ENCODE measurements around the gene KDELR3. TPM values are rescaled to one million over a fixed set of nuclear protein-coding genes. Genes with fewer than 3 reads are reported as not detected.
A peak's percentile ranks its signal among the peaks of the same experiment; 100 is the strongest.

KDELR3 gene
- total and polyA plus RNA-seq, 2 of the 8 experiments (the other 6 are each of a cell fraction or from before 2014, with no cell fraction given) = 7.9 to 13.0 TPM

DNA sequence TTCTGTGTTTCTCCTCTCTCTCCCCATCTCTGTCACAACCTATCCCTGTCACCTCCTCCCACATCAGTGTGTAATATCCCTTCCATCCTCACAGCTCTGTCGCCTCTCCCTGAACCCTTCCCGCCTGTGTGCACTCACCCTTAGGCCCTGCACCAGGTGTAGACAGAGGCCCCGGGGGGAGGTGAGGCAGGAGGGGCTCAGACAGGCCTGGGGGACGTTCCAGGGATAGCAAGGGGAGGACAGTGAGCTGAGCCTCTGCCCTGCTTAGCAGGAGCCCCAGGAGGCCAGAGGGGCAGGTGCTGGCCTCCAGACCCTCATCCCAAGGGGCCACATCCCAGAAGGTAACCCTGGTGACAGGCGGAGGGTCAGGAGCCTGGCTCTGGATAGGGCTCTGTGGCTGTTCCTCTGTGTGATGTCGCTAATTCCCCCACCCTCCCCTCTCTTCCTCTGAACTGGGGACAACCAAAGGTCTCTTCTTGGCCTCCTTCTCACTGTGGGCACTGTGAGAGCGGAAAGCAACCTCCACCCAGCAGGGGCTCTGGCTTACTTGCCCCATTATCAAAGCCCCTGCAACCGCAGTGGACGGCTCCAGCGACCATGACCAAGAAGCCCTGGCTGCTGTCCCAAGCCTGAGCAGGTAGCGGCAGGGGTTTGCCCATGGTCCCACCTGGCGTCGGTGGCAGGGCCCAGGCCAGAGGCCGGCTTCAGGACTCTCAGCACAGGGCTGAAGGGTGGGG lies 48.6 kb upstream of the KDELR3 start:
- H3K23me2 ChIP-seq (ENCODE audit: low read depth, low read length) = 0 out of 2 replicates have a peak, but pooled peaks cover 3% of the 10 kb centered on the region
- no peak overlapping the region for H3K4ac ChIP-seq (replicated peaks; ENCODE audit: insufficient read length, low read depth, low read length)
- H4K8ac ChIP-seq (ENCODE audit: extremely low read depth, insufficient read depth, low read length) = no peak overlapping the region
- H3K4me2 ChIP-seq (ENCODE audit: insufficient read depth in 1 of 2, low read depth in 2 of 2, low read length in 2 of 2) = no peak overlapping the region
- no peak overlapping the region for H2BK120ac ChIP-seq (replicated peaks; ENCODE audit: low read depth, low read length)
- H3K4me3 ChIP-seq (ENCODE audit: extremely low read depth in 1 of 4, insufficient read depth in 2 of 4, low read depth in 3 of 4, low read length in 4 of 4) = no peak overlapping the region
- peak overlapping the region; percentile 5; the same call in 1 of the 2 replicates for H2BK15ac ChIP-seq (ENCODE audit: low read length)
- no peaks in the 10 kb centered on the region for H4K20me1 ChIP-seq (replicated peaks in 1 of 2; ENCODE audit: control insufficient read depth in 1 of 2, insufficient read depth in 2 of 2, low read length in 2 of 2)
- H4K5ac ChIP-seq (ENCODE audit: insufficient read length, low read depth, low read length) = no peak overlapping the region
- H4K91ac ChIP-seq (replicated peaks; ENCODE audit: insufficient read length, low read length) = no peak overlapping the region
- no peak for FAIRE-seq
- CTCF ChIA-PET (ENCODE audit: partially characterized antibody) = interaction anchor here (0.6 to 2.8 kb wide), 5 partner anchors 8 to 1139 kb away, joined by 3 to 14 read pairs (median 3); no protein-coding TSS in a partner anchor
- WGBS, 2 experiments (ENCODE audit: extremely low coverage in 1 of 2, insufficient coverage in 1 of 2, insufficient read length in 1 of 2, insufficient replicate concordance in 2 of 2, low coverage in 1 of 2, low lambda C conversion rate in 2 of 2, missing lambda C conversion rate in 1 of 2) = 88% methylated on average over 14 of the region's 14 CpGs; no CpG with 5 or more reads in 1 of the 2 experiments
- H2AFZ ChIP-seq (ENCODE audit: low read length) = no peak overlapping the region
- peaks cover 3 to 32% (median 11%) of the 10 kb centered on the region in 4 experiments; a peak in 6 of 7 replicates for H3K4me1 ChIP-seq (replicated peaks in 1 of 4; ENCODE audit: control insufficient read depth in 3 of 4, insufficient read depth in 4 of 4, low read length in 3 of 4)
- no peak overlapping the region for H3K56ac ChIP-seq (replicated peaks; ENCODE audit: insufficient read length, low read depth, low read length)
- DNase-seq (ENCODE audit: low read depth in 1 of 2, low spot score in 2 of 2) = no peak
- 0 out of 2 replicates have a peak overlapping the region, but pooled peaks have one; percentile 13 for H2BK5ac ChIP-seq (ENCODE audit: low read depth, low read length)
- H2BK20ac ChIP-seq (ENCODE audit: low read length) = no peak overlapping the region
- no peak overlapping the region for H3K23ac ChIP-seq (ENCODE audit: insufficient read length)
- H3K79me1 ChIP-seq (ENCODE audit: low read depth, low read length) = no peaks in the 10 kb centered on the region
- H2AK5ac ChIP-seq (ENCODE audit: low read depth, low read length) = no peak overlapping the region
- no peak overlapping the region for H3K14ac ChIP-seq (ENCODE audit: insufficient read length)
- H2BK12ac ChIP-seq (ENCODE audit: low read depth, low read length) = 0 out of 2 replicates have a peak overlapping the region, but pooled peaks have one; percentile 55
- H3K79me2 ChIP-seq (ENCODE audit: control insufficient read depth in 1 of 2, insufficient read depth in 2 of 2, low read length in 2 of 2) = no peaks in the 10 kb centered on the region
- no peak overlapping the region; a peak in 2 of 7 replicates for H3K9ac ChIP-seq (replicated peaks in 1 of 4; ENCODE audit: extremely low read depth in 1 of 4, low read depth in 3 of 4, low read length in 3 of 4)
- H3K18ac ChIP-seq (ENCODE audit: extremely low read depth, low read length) = peak overlapping the region; percentile 62; the same call in 1 of the 2 replicates
- no peaks in the 10 kb centered on the region for H3K9me3 ChIP-seq (ENCODE audit: insufficient read depth in 2 of 2, low read depth in 1 of 2, low read length in 1 of 2)
- POLR2A ChIA-PET (ENCODE audit: partially characterized antibody) = interaction anchor here (0.7 to 2.7 kb wide), 7 partner anchors 11 to 65 kb away, joined by 3 to 9 read pairs (median 3); no protein-coding TSS in a partner anchor
- TF ChIP-seq JUND (IDR thresholded peaks at IDR 0.05; ENCODE audit: low read length) (no peak), HDAC6 (IDR thresholded peaks at IDR 0.05; ENCODE audit: low read depth, low read length) (no peak), RXRA (IDR thresholded peaks at IDR 0.05; ENCODE audit: insufficient read depth, low read depth, low read length) (no peak), SP4 (IDR thresholded peaks at IDR 0.05; ENCODE audit: low read length) (no peak), NRF1 (IDR thresholded peaks at IDR 0.05; ENCODE audit: low read depth, low read length) (no peak), SRF (IDR thresholded peaks at IDR 0.05; ENCODE audit: low read depth, low read length) (no peak), TAF1 (IDR thresholded peaks at IDR 0.05; ENCODE audit: low read depth, low read length) (no peak)
- TF ChIP-seq, protein P1, sequence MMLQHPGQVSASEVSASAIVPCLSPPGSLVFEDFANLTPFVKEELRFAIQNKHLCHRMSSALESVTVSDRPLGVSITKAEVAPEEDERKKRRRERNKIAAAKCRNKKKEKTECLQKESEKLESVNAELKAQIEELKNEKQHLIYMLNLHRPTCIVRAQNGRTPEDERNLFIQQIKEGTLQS (IDR thresholded peaks at IDR 0.05; ENCODE audit: insufficient read depth, low read depth, low read length) = no peak
- H3K36me3 ChIP-seq (ENCODE audit: control insufficient read depth in 2 of 4, insufficient read depth in 4 of 4, low read length in 3 of 4) = no peaks in the 10 kb centered on the region
- H3K27ac ChIP-seq (ENCODE audit: low read depth, low read length) = no peak overlapping the region
- H3K27me3 ChIP-seq (replicated peaks in 1 of 4; ENCODE audit: control insufficient read depth in 3 of 4, extremely low read depth in 1 of 4, insufficient read depth in 3 of 4, low read length in 3 of 4) = no peaks in the 10 kb centered on the region
